ENCODE data around the gene CLOCK. TPM values are rescaled to one million over a fixed set of nuclear protein-coding genes. Genes with fewer than 3 reads are reported as not detected.

The CLOCK gene
- total RNA-seq, 4 donors from 2014 or later = 24.5 to 42.6 (median 34.8) TPM

- TF ChIP-seq CTCF (IDR thresholded peaks at IDR 0.05) (no peak), POLR2A (IDR thresholded peaks at IDR 0.05; ENCODE audit: low read depth) (no peak), EP300 (IDR thresholded peaks at IDR 0.05) (no peak), POLR2AphosphoS5 (IDR thresholded peaks at IDR 0.05) (no peak)
- Histone ChIP-seq H3K4me1 (peaks cover 0 to 6% (median 0%) of the 10 kb centered on the region in 4 donors), H3K4me3 (no peak overlapping the region), H3K27me3 (no peaks in the 10 kb centered on the region), H3K36me3 (peaks cover 8 to 76% (median 48%) of the 10 kb centered on the region in 4 donors), H3K27ac (replicated peaks in 1 of 4) (no peak overlapping the region), H3K9me3 (no peaks in the 10 kb centered on the region)
- no peak for DNase-seq (ENCODE audit: extremely low spot score)
- intact Hi-C loops (cut with DNase I) = no loop called here
- 52% methylated on average over 1 of the region's 1 CpG for WGBS
Measured at GRCh38 chr4:55447831-55448230, 98.9 kb downstream of the CLOCK start.

DNA sequence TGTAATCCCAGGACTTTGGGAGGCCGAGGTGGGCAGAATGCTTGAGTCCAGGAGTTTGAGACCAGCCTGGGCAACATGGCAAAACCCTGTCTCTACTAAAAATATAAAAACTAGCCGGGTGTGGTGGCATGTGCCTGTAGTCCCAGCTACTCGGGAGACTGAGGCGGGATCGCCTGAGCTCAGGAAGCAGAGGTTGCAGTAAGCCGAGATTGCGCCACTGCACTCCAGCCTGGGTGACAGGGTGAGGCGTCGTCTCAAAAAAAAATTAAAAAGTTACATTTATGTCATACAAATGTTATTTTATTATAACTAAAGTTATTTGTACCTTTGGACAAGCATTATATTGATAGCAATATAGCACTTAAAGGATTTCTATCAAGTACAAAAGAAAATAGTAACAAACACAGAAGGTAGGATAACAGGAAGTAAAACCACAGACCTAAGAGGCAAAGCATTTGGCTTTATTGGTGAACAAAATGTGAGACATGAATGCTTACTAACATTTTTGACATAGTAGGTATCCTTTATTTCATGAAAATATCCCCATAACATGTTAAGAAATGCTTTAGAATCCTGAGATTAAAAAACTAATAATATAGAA, 99.5 kb downstream of the CLOCK start:
- WGBS = 92% methylated on average over 9 of the region's 9 CpGs

GRCh38 chr4:55446578-55446922, 100.2 kb downstream of the CLOCK start:
- 92% methylated on average over 1 of the region's 1 CpG for WGBS
- Histone ChIP-seq H3K27me3 (no peaks in the 10 kb centered on the region), H3K9me3 (no peaks in the 10 kb centered on the region), H3K4me3 (no peak overlapping the region), H3K36me3 (peaks cover 8 to 76% (median 47%) of the 10 kb centered on the region in 4 donors), H3K27ac (replicated peaks in 1 of 4) (no peak overlapping the region), H3K4me1 (peaks cover 0 to 6% (median 0%) of the 10 kb centered on the region in 4 donors)
- DNase-seq (ENCODE audit: extremely low spot score) = no peak
- intact Hi-C loops (cut with DNase I) = no loop called here
- TF ChIP-seq POLR2AphosphoS5 (IDR thresholded peaks at IDR 0.05) (no peak), CTCF (IDR thresholded peaks at IDR 0.05) (no peak), EP300 (IDR thresholded peaks at IDR 0.05) (no peak), POLR2A (IDR thresholded peaks at IDR 0.05; ENCODE audit: low read depth) (no peak)

More for the DNA sequence above, 99.5 kb downstream of the CLOCK start:
- Histone ChIP-seq H3K36me3 (peaks cover 8 to 76% (median 50%) of the 10 kb centered on the region in 4 donors), H3K4me3 (no peak overlapping the region), H3K4me1 (peaks cover 0 to 6% (median 0%) of the 10 kb centered on the region in 4 donors), H3K9me3 (no peaks in the 10 kb centered on the region), H3K27ac (replicated peaks in 1 of 4) (no peak overlapping the region), H3K27me3 (no peaks in the 10 kb centered on the region)
- intact Hi-C loops (cut with DNase I) = no loop called here
- DNase-seq (ENCODE audit: extremely low spot score) = no peak
- no peak for TF ChIP-seq POLR2A (IDR thresholded peaks at IDR 0.05; ENCODE audit: low read depth)
- no peak for TF ChIP-seq EP300 (IDR thresholded peaks at IDR 0.05)
- no peak for TF ChIP-seq POLR2AphosphoS5 (IDR thresholded peaks at IDR 0.05)
- no peak for TF ChIP-seq CTCF (IDR thresholded peaks at IDR 0.05)

GRCh38 chr4:55445921-55446577, 100.7 kb downstream of the CLOCK start:
- no peaks in the 10 kb centered on the region for H3K9me3 ChIP-seq
- H3K36me3 ChIP-seq = peaks cover 8 to 80% (median 48%) of the 10 kb centered on the region in 4 donors
- H3K4me3 ChIP-seq = no peak overlapping the region
- intact Hi-C loops (cut with DNase I) = no loop called here
- no peak for DNase-seq (ENCODE audit: extremely low spot score)
- no peak for TF ChIP-seq POLR2AphosphoS5 (IDR thresholded peaks at IDR 0.05)
- no peak for TF ChIP-seq CTCF (IDR thresholded peaks at IDR 0.05)
- no peak for TF ChIP-seq EP300 (IDR thresholded peaks at IDR 0.05)
- no peak for TF ChIP-seq POLR2A (IDR thresholded peaks at IDR 0.05; ENCODE audit: low read depth)
- H3K27ac ChIP-seq (replicated peaks in 1 of 4) = no peak overlapping the region
- WGBS = 90% methylated on average over 2 of the region's 2 CpGs
- no peaks in the 10 kb centered on the region for H3K27me3 ChIP-seq
- H3K4me1 ChIP-seq = peaks cover 0 to 6% (median 0%) of the 10 kb centered on the region in 4 donors

Measured in esophagus muscularis mucosa (tissue), 4 donors.